MM.1S (cell line): Measurements from ENCODE around the gene LBHD2.

Experiments
- CTCF ChIP-seq: fragments of 300-600 bp; sonication (generic); IDR thresholded peaks from 2 replicates; pipeline ENCODE4 v1.5.1; 2016; ENCODE audit warnings: antibody characterized with exemption, low read length, mixed read lengths
- EZH2 ChIP-seq: fragments of 300-600 bp; sonication (generic); optimal IDR thresholded peaks from 2 replicates; pipeline ENCODE3; 2017; ENCODE audit warnings: low read depth, mild to moderate bottlenecking, antibody characterized with exemption, low read length, mixed read lengths
- EZH2phosphoT487 ChIP-seq: fragments of 300-600 bp; sonication (generic); IDR thresholded peaks from 2 replicates; pipeline ENCODE4 v1.6.1; 2018; ENCODE audit warnings: antibody characterized with exemption, low read length

- no peak for TF ChIP-seq CTCF
- no peak for TF ChIP-seq EZH2phosphoT487
- no peak for TF ChIP-seq EZH2
Observed at GRCh38 chr14:103134405-103134804, 50.4 kb downstream of the LBHD2 start.
